ENCODE results near the gene PHLDB3. TPM values are rescaled to one million over a fixed set of nuclear protein-coding genes. Genes with fewer than 3 reads are reported as not detected.

PHLDB3 gene
- polyA plus RNA-seq, 2 of the 4 experiments (the other 2 are of a cell fraction), result 5.5 to 12.0 TPM

DNA sequence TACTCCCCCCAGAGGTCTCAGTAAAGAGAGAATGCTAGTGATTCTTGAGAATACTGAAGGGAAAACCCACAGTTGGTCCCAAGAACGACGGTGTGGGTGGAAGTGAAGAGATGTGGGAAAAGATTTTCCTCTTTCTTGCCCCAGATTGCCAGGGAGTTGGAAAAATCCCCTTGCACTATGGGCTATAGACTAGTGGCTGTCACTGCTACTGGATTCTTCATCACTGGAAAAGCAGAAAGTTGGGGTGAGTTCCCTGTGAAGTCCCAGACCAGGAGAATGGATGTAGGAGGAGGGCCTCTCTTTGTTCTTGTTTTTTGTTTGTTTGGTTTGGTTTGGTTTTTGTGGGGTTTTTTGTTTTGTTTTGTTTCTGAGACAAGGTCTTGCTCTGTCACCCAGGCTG lies 50.5 kb downstream of the PHLDB3 start:
- POLR2A ChIA-PET, result interaction anchor here (1.6 kb wide), 1 partner anchor 10 kb away, joined by 5 read pairs; no protein-coding TSS in a partner anchor
- ATAC-seq (no peak), FAIRE-seq (no peak), DNase-seq (ENCODE audit: low read depth in 1 of 2, low spot score in 1 of 2) (no peak)
- H3K27ac ChIP-seq, result no peak overlapping the region
- H3K4me2 ChIP-seq, result no peak overlapping the region
- WGBS (ENCODE audit: missing lambda C conversion rate), result 49% methylated on average over 2 of the region's 2 CpGs
- CTCF ChIA-PET, result interaction anchor here (1.3 to 14.0 kb wide), 4 partner anchors 8 to 66 kb away, joined by 4 to 176 read pairs (median 16); no protein-coding TSS in a partner anchor
- no peaks in the 10 kb centered on the region for H3K4me1 ChIP-seq
- no peak overlapping the region for H3K4me3 ChIP-seq
- 0 out of 3 replicates have a peak, but pooled peaks cover 5% of the 10 kb centered on the region for H3K9me3 ChIP-seq
- TF ChIP-seq, protein P1, sequence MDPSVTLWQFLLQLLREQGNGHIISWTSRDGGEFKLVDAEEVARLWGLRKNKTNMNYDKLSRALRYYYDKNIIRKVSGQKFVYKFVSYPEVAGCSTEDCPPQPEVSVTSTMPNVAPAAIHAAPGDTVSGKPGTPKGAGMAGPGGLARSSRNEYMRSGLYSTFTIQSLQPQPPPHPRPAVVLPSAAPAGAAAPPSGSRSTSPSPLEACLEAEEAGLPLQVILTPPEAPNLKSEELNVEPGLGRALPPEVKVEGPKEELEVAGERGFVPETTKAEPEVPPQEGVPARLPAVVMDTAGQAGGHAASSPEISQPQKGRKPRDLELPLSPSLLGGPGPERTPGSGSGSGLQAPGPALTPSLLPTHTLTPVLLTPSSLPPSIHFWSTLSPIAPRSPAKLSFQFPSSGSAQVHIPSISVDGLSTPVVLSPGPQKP (IDR thresholded peaks at IDR 0.05; ENCODE audit: low read depth, low read length), result no peak

GRCh38 chr19:43452582-43452981 lies 52.0 kb downstream of the PHLDB3 start:
- H3K9me3 ChIP-seq, result 0 out of 3 replicates have a peak, but pooled peaks cover 5% of the 10 kb centered on the region
- 36% methylated on average over 3 of the region's 3 CpGs for WGBS (ENCODE audit: missing lambda C conversion rate)
- FAIRE-seq (no peak), ATAC-seq (no peak), DNase-seq (ENCODE audit: low read depth in 1 of 2, low spot score in 1 of 2) (no peak)
- CTCF ChIA-PET, result interaction anchor here (1.8 to 3.8 kb wide), 3 partner anchors 11 to 67 kb away, joined by 4 to 24 read pairs (median 8); no protein-coding TSS in a partner anchor
- H3K4me3 ChIP-seq, result no peak overlapping the region
- no peak overlapping the region for H3K27ac ChIP-seq
- POLR2A ChIA-PET, result no interaction called here
- TF ChIP-seq HDAC2 (IDR thresholded peaks at IDR 0.05) (no peak), EHMT2 (IDR thresholded peaks at IDR 0.05; ENCODE audit: low read depth) (no peak)
- TF ChIP-seq, protein P2, sequence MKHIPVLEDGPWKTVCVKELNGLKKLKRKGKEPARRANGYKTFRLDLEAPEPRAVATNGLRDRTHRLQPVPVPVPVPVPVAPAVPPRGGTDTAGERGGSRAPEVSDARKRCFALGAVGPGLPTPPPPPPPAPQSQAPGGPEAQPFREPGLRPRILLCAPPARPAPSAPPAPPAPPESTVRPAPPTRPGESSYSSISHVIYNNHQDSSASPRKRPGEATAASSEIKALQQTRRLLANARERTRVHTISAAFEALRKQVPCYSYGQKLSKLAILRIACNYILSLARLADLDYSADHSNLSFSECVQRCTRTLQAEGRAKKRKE (CRISPR knock-in tag; IDR thresholded peaks at IDR 0.05; ENCODE audit: low read depth), result no peak
- H3K4me1 ChIP-seq, result no peaks in the 10 kb centered on the region
- no peak overlapping the region for H3K4me2 ChIP-seq

DNA sequence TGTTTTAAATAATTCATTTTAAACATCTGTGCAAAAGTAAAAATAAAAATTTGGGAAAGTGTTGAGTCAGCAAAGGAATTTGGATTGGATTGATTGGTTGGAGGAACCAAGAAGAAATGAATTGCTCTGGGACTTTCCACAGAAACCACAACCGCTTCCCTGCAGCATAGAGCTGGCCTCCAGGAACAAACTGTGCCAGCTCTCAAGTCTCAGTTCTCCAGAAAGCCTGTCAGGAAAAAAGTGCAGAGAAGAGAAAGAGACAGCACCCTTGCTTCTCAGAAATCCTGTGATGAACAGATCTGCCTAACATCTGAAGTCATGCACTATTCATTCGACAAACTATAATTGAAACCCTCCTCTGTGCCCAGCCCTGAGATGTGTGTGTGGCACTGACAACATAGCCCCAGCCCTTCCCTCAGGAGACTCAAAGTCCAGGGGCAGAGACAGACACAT lies 54.0 kb downstream of the PHLDB3 start:
- TF ChIP-seq BHLHE40 (IDR thresholded peaks at IDR 0.05; ENCODE audit: low read depth, low read length) (no peak), ZNF302 (CRISPR knock-in tag; IDR thresholded peaks at IDR 0.05) (no peak), MAFK (IDR thresholded peaks at IDR 0.05; ENCODE audit: partially characterized antibody) (peak; percentile 91)
- TF ChIP-seq, protein P3, sequence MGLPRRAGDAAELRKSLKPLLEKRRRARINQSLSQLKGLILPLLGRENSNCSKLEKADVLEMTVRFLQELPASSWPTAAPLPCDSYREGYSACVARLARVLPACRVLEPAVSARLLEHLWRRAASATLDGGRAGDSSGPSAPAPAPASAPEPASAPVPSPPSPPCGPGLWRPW (IDR thresholded peaks at IDR 0.05), result no peak
- no peak overlapping the region for H3K4me2 ChIP-seq
- H3K27ac ChIP-seq, result no peak overlapping the region
- no peaks in the 10 kb centered on the region for H3K4me1 ChIP-seq
- 0 out of 3 replicates have a peak, but pooled peaks cover 5% of the 10 kb centered on the region for H3K9me3 ChIP-seq
- CTCF ChIA-PET, result interaction anchor here (0.7 to 15.9 kb wide), 5 partner anchors 10 to 70 kb away, joined by 3 to 462 read pairs (median 6); partner anchors contain the start of gene LYPD3
- DNase-seq (ENCODE audit: low read depth in 1 of 2, low spot score in 1 of 2) (no peak), FAIRE-seq (no peak), ATAC-seq (no peak)
- no peak overlapping the region for H3K4me3 ChIP-seq
- 71% methylated on average over 2 of the region's 2 CpGs for WGBS (ENCODE audit: missing lambda C conversion rate)
- POLR2A ChIA-PET, result interaction anchor here (0.7 kb wide), 1 partner anchor 52 kb away, joined by 5 read pairs; no protein-coding TSS in a partner anchor

GRCh38 chr19:43447655-43448054 lies 56.9 kb downstream of the PHLDB3 start:
- H3K9me3 ChIP-seq, result 0 out of 3 replicates have a peak, but pooled peaks cover 2% of the 10 kb centered on the region
- TF ChIP-seq, protein P2 (CRISPR knock-in tag; IDR thresholded peaks at IDR 0.05; ENCODE audit: low read depth), result no peak
- TF ChIP-seq CTCF (IDR thresholded peaks at IDR 0.05) (no peak), KDM1A (IDR thresholded peaks at IDR 0.05; ENCODE audit: low read depth) (no peak), BHLHE40 (IDR thresholded peaks at IDR 0.05; ENCODE audit: low read depth, low read length) (no peak), EP300 (IDR thresholded peaks at IDR 0.05) (no peak), RNF2 (IDR thresholded peaks at IDR 0.05; ENCODE audit: borderline replicate concordance, low read depth) (no peak), RAD21 (conservative IDR thresholded peaks at IDR 0.05 in 1 of 2, IDR thresholded peaks at IDR 0.05 in 1 of 2) (no peak), GATA3 (IDR thresholded peaks at IDR 0.05; ENCODE audit: borderline replicate concordance) (no peak), ZNF302 (CRISPR knock-in tag; IDR thresholded peaks at IDR 0.05) (no peak), JUNB (IDR thresholded peaks at IDR 0.05) (no peak), ESRRA (IDR thresholded peaks at IDR 0.05; ENCODE audit: borderline replicate concordance, low read length) (no peak), CHD2 (IDR thresholded peaks at IDR 0.05; ENCODE audit: low read length, partially characterized antibody) (no peak), SMC3 (IDR thresholded peaks at IDR 0.05) (no peak), CBX2 (IDR thresholded peaks at IDR 0.05; ENCODE audit: borderline replicate concordance, low read depth) (no peak)
- ChIA-PET POLR2A (interaction anchor here (0.6 to 1.1 kb wide), 6 partner anchors 16 to 85 kb away, joined by 3 to 15 read pairs (median 5); partner anchors contain the start of gene ZNF575), CTCF (interaction anchor here (0.6 to 15.9 kb wide), 42 partner anchors 12 to 439 kb away, joined by 3 to 462 read pairs (median 6); partner anchors contain the start of genes ETHE1, IRGQ, LYPD3 and PHLDB3)
- H3K4me3 ChIP-seq, result no peak overlapping the region
- FAIRE-seq (no peak), ATAC-seq (no peak; a peak in 1 of 6 replicates), DNase-seq (ENCODE audit: low read depth in 1 of 2, low spot score in 1 of 2) (no peak)
- no peak overlapping the region for H3K4me2 ChIP-seq
- 90% methylated on average over 9 of the region's 9 CpGs for WGBS (ENCODE audit: missing lambda C conversion rate)
- no peaks in the 10 kb centered on the region for H3K4me1 ChIP-seq
- no peak overlapping the region for H3K27ac ChIP-seq
